ENCODE data around the gene ARHGAP6.
"Not testable (repeated sequence)": the region's sequence is repeated elsewhere in the genome, so short reads cannot be mapped to it uniquely, and the experiment has no call there.

The ARHGAP6 gene

DNA sequence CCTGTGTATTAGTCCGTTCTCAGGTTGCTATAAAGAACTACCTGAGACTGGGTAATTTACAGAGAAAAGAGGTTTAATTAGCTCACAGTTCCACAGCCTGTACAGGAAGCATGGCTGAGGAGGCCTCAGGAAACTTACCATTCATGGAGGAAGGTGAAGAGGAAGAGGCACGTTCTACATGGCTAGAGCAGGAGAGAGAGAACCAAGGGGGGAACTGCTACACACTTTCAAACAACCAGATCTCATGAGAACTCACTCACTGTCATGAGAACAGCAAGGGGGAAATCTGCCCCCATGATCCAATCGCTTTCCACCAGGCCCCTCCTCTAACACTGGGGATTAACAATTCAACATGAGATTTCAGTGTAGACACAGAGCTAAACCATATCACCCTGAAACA, 51.5 kb downstream of the ARHGAP6 start:
- intact Hi-C loops (cut with micrococcal nuclease); H3K36me3 Mint-ChIP-seq (ENCODE audit: low read depth); H3K4me3 Mint-ChIP-seq; H3K27ac Mint-ChIP-seq; H3K27me3 Mint-ChIP-seq; H3K9me3 Mint-ChIP-seq; H3K4me1 Mint-ChIP-seq (ENCODE audit: low read depth): not testable (repeated sequence)

DNA sequence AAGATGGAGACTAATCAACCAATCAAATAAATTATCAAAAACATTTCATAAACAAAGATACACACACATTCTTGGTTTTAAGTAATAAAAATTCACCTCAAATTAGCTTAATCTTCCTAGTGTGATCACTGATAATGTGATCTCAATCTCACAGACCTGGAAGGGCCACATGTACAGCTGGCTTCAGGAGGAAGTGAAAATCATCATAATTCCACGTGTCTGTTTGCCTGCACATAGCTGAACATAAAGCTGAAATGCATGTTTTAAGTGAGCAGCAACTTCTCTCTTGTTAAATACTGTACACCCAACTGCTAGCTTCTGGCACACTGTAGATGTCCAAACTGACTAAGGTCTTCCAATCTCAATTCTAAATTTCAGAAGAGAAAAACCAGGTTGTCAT, 53.8 kb downstream of the ARHGAP6 start:
- Mint-ChIP-seq H3K4me3 (no peak overlapping the region), H3K9me3 (no peaks in the 10 kb centered on the region), H3K27ac (no peak overlapping the region), H3K4me1 (ENCODE audit: low read depth) (no peaks in the 10 kb centered on the region), H3K36me3 (ENCODE audit: low read depth) (no peaks in the 10 kb centered on the region), H3K27me3 (no peaks in the 10 kb centered on the region)
- intact Hi-C loops (cut with micrococcal nuclease) = no loop called here

GRCh38 chrX:11611161-11611560, 54.6 kb downstream of the ARHGAP6 start:
- no peak overlapping the region for H3K4me3 Mint-ChIP-seq
- intact Hi-C loops (cut with micrococcal nuclease) = no loop called here
- H3K27me3 Mint-ChIP-seq = no peaks in the 10 kb centered on the region
- no peaks in the 10 kb centered on the region for H3K9me3 Mint-ChIP-seq
- no peaks in the 10 kb centered on the region for H3K4me1 Mint-ChIP-seq (ENCODE audit: low read depth)
- H3K27ac Mint-ChIP-seq = no peak overlapping the region
- no peaks in the 10 kb centered on the region for H3K36me3 Mint-ChIP-seq (ENCODE audit: low read depth)

DNA sequence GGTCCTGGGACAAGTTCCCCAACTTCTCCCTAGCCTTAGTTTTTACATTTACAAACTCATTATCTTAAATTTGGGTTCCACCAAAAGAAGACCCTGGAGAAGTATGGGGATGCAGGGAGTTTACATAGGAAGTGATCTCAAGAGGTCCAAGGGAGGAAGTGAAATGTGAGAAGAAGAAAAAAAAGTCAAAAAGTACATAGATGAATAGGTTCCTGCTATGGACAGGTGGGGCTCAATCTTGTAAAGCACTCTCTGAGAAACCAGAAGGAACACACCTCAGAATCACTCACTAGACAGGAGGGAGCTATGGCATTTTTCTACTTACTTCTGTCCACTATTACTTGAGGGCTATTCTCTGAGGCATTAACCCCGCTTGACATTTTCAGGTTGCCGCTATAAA, 56.6 kb downstream of the ARHGAP6 start:
- Mint-ChIP-seq H3K27ac (no peak overlapping the region), H3K4me3 (no peak overlapping the region), H3K4me1 (ENCODE audit: low read depth) (no peaks in the 10 kb centered on the region), H3K36me3 (ENCODE audit: low read depth) (no peaks in the 10 kb centered on the region), H3K27me3 (peaks cover 1% of the 10 kb centered on the region), H3K9me3 (no peaks in the 10 kb centered on the region)
- intact Hi-C loops (cut with micrococcal nuclease) = no loop called here

GRCh38 chrX:11606408-11606807, 59.3 kb downstream of the ARHGAP6 start:
- Mint-ChIP-seq H3K36me3 (ENCODE audit: low read depth) (no peaks in the 10 kb centered on the region), H3K4me3 (no peak overlapping the region)

GRCh38 chrX:11600578-11600977, 65.1 kb downstream of the ARHGAP6 start:
- Mint-ChIP-seq H3K36me3 (ENCODE audit: low read depth) (no peaks in the 10 kb centered on the region), H3K4me3 (no peak overlapping the region), H3K27me3 (no peaks in the 10 kb centered on the region), H3K4me1 (ENCODE audit: low read depth) (no peaks in the 10 kb centered on the region), H3K9me3 (no peaks in the 10 kb centered on the region), H3K27ac (no peak overlapping the region)
- intact Hi-C loops (cut with micrococcal nuclease) = no loop called here

More at GRCh38 chrX:11606408-11606807, 59.3 kb downstream of the ARHGAP6 start:
- Mint-ChIP-seq H3K4me1 (ENCODE audit: low read depth) (no peaks in the 10 kb centered on the region), H3K27me3 (peaks cover 1% of the 10 kb centered on the region), H3K27ac (no peak overlapping the region), H3K9me3 (no peaks in the 10 kb centered on the region)
- intact Hi-C loops (cut with micrococcal nuclease) = no loop called here

- Mint-ChIP-seq H3K4me1 (ENCODE audit: low read depth) (no peaks in the 10 kb centered on the region), H3K27ac (no peak overlapping the region), H3K27me3 (no peaks in the 10 kb centered on the region), H3K4me3 (no peak overlapping the region), H3K36me3 (ENCODE audit: low read depth) (no peaks in the 10 kb centered on the region), H3K9me3 (no peaks in the 10 kb centered on the region)
- intact Hi-C loops (cut with micrococcal nuclease) = no loop called here
Observed at GRCh38 chrX:11597479-11597878, 68.2 kb downstream of the ARHGAP6 start.

GRCh38 chrX:11591723-11592346, 73.9 kb downstream of the ARHGAP6 start:
- intact Hi-C loops (cut with micrococcal nuclease) = no loop called here
- H3K36me3 Mint-ChIP-seq (ENCODE audit: low read depth) = no peaks in the 10 kb centered on the region
- no peaks in the 10 kb centered on the region for H3K9me3 Mint-ChIP-seq
- no peak overlapping the region for H3K27ac Mint-ChIP-seq
- no peak overlapping the region for H3K4me3 Mint-ChIP-seq
- no peaks in the 10 kb centered on the region for H3K27me3 Mint-ChIP-seq
- H3K4me1 Mint-ChIP-seq (ENCODE audit: low read depth) = peaks cover 5% of the 10 kb centered on the region

GRCh38 chrX:11589641-11590040, 76.1 kb downstream of the ARHGAP6 start:
- no peaks in the 10 kb centered on the region for H3K9me3 Mint-ChIP-seq
- H3K4me3 Mint-ChIP-seq = no peak overlapping the region
- H3K27ac Mint-ChIP-seq = no peak overlapping the region
- no peaks in the 10 kb centered on the region for H3K36me3 Mint-ChIP-seq (ENCODE audit: low read depth)
- peaks cover 5% of the 10 kb centered on the region for H3K4me1 Mint-ChIP-seq (ENCODE audit: low read depth)
- no peaks in the 10 kb centered on the region for H3K27me3 Mint-ChIP-seq
- intact Hi-C loops (cut with micrococcal nuclease) = no loop called here

GRCh38 chrX:11588097-11588496, 77.6 kb downstream of the ARHGAP6 start:
- H3K27ac Mint-ChIP-seq = no peak overlapping the region
- no peaks in the 10 kb centered on the region for H3K27me3 Mint-ChIP-seq
- no peak overlapping the region for H3K4me3 Mint-ChIP-seq
- peaks cover 5% of the 10 kb centered on the region for H3K4me1 Mint-ChIP-seq (ENCODE audit: low read depth)
- no peaks in the 10 kb centered on the region for H3K9me3 Mint-ChIP-seq
- no peaks in the 10 kb centered on the region for H3K36me3 Mint-ChIP-seq (ENCODE audit: low read depth)
- intact Hi-C loops (cut with micrococcal nuclease) = no loop called here

- Mint-ChIP-seq H3K4me3 (no peak overlapping the region), H3K9me3 (no peaks in the 10 kb centered on the region), H3K27ac (no peak overlapping the region), H3K36me3 (ENCODE audit: low read depth) (no peaks in the 10 kb centered on the region), H3K4me1 (ENCODE audit: low read depth) (no peaks in the 10 kb centered on the region), H3K27me3 (no peaks in the 10 kb centered on the region)
- intact Hi-C loops (cut with micrococcal nuclease) = no loop called here
Observed at GRCh38 chrX:11585174-11585573, 80.5 kb downstream of the ARHGAP6 start.

DNA sequence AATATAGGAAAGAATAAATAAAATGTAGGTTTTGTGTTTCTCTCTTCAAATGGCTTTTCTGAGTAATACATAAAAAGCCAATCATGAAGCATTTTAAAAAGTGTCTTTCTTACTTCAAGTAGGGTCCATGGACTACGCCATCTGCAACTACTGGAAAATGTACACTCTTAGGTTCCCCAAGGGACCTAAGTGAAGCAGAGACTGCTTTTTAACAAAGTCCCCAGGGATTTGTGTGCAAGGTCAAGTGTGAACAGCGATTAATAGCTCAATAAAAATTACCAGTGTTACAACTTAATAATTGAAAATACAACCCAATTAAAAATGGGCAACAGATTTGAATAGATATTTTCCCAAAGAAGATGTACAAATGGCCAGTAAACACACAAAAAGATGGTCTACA, 84.9 kb downstream of the ARHGAP6 start:
- Mint-ChIP-seq H3K27me3 (no peaks in the 10 kb centered on the region), H3K27ac (no peak overlapping the region), H3K9me3 (no peaks in the 10 kb centered on the region), H3K4me1 (ENCODE audit: low read depth) (no peaks in the 10 kb centered on the region), H3K4me3 (no peak overlapping the region), H3K36me3 (ENCODE audit: low read depth) (no peaks in the 10 kb centered on the region)
- intact Hi-C loops (cut with micrococcal nuclease) = no loop called here

DNA sequence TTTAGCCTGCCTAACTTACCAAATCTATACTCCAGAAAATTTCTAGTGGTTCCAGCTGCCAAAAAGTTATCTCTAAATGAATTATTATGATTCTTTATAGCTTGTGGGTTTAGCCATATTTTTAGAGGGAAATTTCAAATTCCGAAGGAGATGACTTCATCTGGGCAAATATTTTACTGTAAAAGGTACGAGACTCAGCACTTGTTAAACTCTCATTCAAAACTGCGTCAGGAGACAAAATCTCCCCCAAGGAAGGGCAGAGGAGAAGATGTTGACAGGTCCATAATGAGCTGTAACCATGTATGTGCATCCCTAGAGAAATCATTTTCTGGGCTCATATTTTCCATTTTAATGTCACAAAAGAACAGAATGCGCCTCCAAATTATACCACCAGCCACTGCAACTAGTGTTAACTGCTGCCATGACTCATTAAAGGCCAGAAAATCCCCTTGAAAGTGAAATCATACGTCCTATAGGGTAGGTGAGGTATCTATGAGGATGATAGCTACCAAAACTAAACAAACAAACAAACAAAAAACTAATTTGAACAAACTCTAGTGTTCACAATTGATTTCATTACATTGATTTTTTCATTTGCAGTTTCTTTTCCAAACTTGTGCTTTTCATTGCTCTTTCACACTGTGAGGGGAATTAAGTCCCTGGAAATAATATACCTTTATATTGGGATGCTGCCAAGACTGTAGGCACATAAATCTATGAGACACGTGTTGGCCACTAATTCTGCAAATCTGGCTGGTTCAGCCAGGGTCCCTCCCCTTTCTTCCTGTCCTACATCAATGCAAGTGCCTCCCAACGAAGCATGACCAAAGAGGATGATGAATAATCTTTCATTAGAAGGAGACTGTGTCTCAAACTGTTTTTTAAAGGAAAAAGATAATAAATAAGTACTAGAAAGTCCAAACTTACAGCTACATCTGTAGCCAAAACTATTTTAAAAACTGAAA, 85.8 kb downstream of the ARHGAP6 start:
- H3K9me3 Mint-ChIP-seq = no peaks in the 10 kb centered on the region
- intact Hi-C loops (cut with micrococcal nuclease) = no loop called here
- H3K36me3 Mint-ChIP-seq (ENCODE audit: low read depth) = no peaks in the 10 kb centered on the region
- no peak overlapping the region for H3K27ac Mint-ChIP-seq
- no peaks in the 10 kb centered on the region for H3K27me3 Mint-ChIP-seq
- no peak overlapping the region for H3K4me3 Mint-ChIP-seq
- no peaks in the 10 kb centered on the region for H3K4me1 Mint-ChIP-seq (ENCODE audit: low read depth)

- H3K36me3 Mint-ChIP-seq (ENCODE audit: low read depth); H3K9me3 Mint-ChIP-seq; H3K27me3 Mint-ChIP-seq; intact Hi-C loops (cut with micrococcal nuclease); H3K27ac Mint-ChIP-seq; H3K4me1 Mint-ChIP-seq (ENCODE audit: low read depth); H3K4me3 Mint-ChIP-seq: not testable (repeated sequence)
Observed at GRCh38 chrX:11578301-11578700, 87.4 kb downstream of the ARHGAP6 start.

Data from dendritic cell treated with granulocyte-macrophage colony-stimulating factor and Interleukin-4, amounts not matched to agents 40 ng/mL and 50 ng/mL, for 4 days (primary cell).